ENCODE measurements around the gene UBASH3A. TPM values are rescaled to one million over a fixed set of nuclear protein-coding genes. Genes with fewer than 3 reads are reported as not detected.
"Not testable (repeated sequence)": the region's sequence is repeated elsewhere in the genome, so short reads cannot be mapped to it uniquely, and the experiment has no call there.

UBASH3A gene
- total RNA-seq, 1 experiment from 2014 or later: not detected

DNA sequence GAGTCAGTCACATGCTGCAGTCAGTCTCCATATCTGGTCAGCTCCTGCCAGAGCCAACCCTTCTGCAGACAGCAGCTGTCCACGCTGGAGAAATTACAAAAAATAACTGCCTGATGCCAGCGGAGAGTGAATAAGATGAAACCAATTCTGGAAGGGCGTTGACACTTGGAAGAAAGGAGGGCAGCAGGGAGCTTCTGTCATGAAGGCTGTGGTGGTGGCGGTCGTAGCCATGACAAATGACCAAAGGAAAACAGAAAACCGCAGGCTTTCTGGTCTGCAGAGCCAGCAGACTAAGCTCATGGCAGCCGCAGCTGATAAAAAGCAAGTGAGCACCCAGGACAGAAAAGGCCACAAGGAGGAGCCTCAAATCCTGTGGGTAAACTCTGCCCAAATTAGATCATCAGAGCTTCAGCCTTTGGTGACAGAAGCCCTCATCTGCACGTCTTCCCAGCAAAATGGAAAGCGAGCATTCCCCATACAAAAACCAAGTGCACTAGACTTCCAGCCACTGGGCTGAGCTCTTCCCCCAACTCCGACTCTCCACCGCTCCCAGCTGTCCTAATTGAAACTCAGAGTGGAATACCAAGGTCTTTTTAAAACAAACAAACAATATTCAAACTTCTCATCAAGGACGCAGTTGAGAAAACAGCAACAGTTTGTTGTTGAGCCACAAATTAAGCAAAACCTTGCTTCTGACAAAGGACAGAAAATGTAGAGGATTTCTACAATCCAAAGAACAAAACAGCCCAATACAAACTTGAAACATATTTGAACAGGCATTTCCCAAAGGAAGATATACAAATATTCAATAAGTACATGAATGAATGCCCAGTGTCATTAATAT is 63.7 kb downstream of the UBASH3A start:
- BruUV-seq (replicated peaks): no TSS peak
- Mint-ChIP-seq H3K4me3 (ENCODE audit: low read depth, unreplicated experiment) (no peak overlapping the region), H3K27ac (ENCODE audit: unreplicated experiment) (peak overlapping the region; percentile 52), H3K9me3 (ENCODE audit: low read depth, unreplicated experiment) (peaks cover 2% of the 10 kb centered on the region), H3K4me1 (ENCODE audit: low read depth, unreplicated experiment) (peaks cover 71% of the 10 kb centered on the region), H3K27me3 (ENCODE audit: unreplicated experiment) (no peaks in the 10 kb centered on the region), H3K36me3 (ENCODE audit: insufficient read depth, unreplicated experiment) (peaks cover 22% of the 10 kb centered on the region)
- TF ChIP-seq, protein P1, sequence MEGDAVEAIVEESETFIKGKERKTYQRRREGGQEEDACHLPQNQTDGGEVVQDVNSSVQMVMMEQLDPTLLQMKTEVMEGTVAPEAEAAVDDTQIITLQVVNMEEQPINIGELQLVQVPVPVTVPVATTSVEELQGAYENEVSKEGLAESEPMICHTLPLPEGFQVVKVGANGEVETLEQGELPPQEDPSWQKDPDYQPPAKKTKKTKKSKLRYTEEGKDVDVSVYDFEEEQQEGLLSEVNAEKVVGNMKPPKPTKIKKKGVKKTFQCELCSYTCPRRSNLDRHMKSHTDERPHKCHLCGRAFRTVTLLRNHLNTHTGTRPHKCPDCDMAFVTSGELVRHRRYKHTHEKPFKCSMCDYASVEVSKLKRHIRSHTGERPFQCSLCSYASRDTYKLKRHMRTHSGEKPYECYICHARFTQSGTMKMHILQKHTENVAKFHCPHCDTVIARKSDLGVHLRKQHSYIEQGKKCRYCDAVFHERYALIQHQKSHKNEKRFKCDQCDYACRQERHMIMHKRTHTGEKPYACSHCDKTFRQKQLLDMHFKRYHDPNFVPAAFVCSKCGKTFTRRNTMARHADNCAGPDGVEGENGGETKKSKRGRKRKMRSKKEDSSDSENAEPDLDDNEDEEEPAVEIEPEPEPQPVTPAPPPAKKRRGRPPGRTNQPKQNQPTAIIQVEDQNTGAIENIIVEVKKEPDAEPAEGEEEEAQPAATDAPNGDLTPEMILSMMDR (IDR thresholded peaks at IDR 0.05; ENCODE audit: unreplicated experiment): no peak
- intact Hi-C loops (cut with micrococcal nuclease; ENCODE audit: unreplicated experiment): loop anchor here (5.0 kb wide), 1 partner anchor 50 kb away; no protein-coding TSS in a partner anchor
- peak; percentile 25 for DNase-seq
- CTCF ChIA-PET: interaction anchor here (0.6 to 1.3 kb wide), 3 partner anchors 58 to 252 kb away, joined by 3 to 4 read pairs (median 4); no protein-coding TSS in a partner anchor

DNA sequence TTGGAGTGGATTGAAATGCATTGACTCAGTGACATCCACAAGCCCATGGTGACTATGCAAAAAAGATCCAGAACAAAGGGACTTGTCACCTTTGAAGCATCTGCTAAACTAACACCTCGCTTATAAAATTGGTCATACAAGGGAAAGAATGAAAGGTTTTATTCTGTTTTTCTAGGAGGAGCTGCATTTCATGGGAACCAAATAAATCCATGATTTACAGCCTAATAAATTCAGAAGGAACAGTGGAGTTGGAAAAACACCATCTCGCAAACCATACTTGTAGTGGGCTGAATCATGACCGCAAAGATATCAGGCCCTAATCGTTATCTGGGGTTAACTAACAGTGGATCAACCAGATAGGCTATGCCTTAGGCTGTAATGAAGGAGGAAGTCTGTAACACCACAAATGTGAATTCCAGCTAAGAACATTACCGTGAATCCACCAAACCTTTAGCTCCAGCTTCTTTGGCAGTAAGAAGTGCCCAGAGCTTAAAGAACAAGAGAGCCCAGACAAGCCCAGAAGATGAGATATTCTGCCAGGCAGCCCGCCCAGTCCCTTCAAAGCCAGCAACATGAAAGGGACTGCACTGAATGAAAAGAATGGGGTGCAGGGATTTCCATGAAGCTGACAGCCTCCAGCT is 64.9 kb downstream of the UBASH3A start:
- Mint-ChIP-seq H3K9me3 (ENCODE audit: low read depth, unreplicated experiment) (peaks cover 2% of the 10 kb centered on the region), H3K27me3 (ENCODE audit: unreplicated experiment) (no peaks in the 10 kb centered on the region), H3K4me1 (ENCODE audit: low read depth, unreplicated experiment) (peaks cover 62% of the 10 kb centered on the region), H3K27ac (ENCODE audit: unreplicated experiment) (peak overlapping the region; percentile 13), H3K4me3 (ENCODE audit: low read depth, unreplicated experiment) (no peak overlapping the region), H3K36me3 (ENCODE audit: insufficient read depth, unreplicated experiment) (peaks cover 16% of the 10 kb centered on the region)
- intact Hi-C loops (cut with micrococcal nuclease; ENCODE audit: unreplicated experiment): loop anchor here (5.0 kb wide), 1 partner anchor 49 kb away; no protein-coding TSS in a partner anchor
- no TSS peak for BruUV-seq (replicated peaks)
- no peak for DNase-seq
- TF ChIP-seq, protein P1 (IDR thresholded peaks at IDR 0.05; ENCODE audit: unreplicated experiment): no peak
- CTCF ChIA-PET: interaction anchor here (1.3 kb wide), 1 partner anchor 56 kb away, joined by 4 read pairs; no protein-coding TSS in a partner anchor

DNA sequence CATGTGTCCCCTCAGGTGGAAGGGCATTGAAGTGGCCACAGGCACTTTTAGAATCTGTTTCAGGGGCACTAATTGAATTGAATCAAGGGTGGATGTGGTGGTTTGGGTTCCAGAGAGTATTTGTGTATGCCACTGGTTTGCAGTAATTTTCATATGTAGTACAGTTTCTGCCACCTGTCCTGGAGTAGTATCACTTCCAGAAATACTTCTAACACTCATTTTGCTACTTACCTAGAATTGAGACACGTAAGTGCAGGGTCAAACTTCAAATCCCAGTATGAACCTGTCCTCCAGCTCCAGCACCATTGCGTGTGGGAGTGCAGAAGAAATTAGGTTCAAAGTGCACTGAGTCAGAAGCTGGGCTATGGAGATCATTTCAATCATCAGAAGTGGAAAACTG is 65.6 kb downstream of the UBASH3A start:
- intact Hi-C loops (cut with micrococcal nuclease; ENCODE audit: unreplicated experiment): loop anchor here (5.0 kb wide), 1 partner anchor 48 kb away; no protein-coding TSS in a partner anchor
- no peak for DNase-seq
- Mint-ChIP-seq H3K36me3 (ENCODE audit: insufficient read depth, unreplicated experiment) (peaks cover 13% of the 10 kb centered on the region), H3K4me3 (ENCODE audit: low read depth, unreplicated experiment) (no peak overlapping the region), H3K9me3 (ENCODE audit: low read depth, unreplicated experiment) (no peaks in the 10 kb centered on the region), H3K27ac (ENCODE audit: unreplicated experiment) (peak overlapping the region; percentile 13), H3K4me1 (ENCODE audit: low read depth, unreplicated experiment) (peaks cover 62% of the 10 kb centered on the region), H3K27me3 (ENCODE audit: unreplicated experiment) (no peaks in the 10 kb centered on the region)
- no TSS peak for BruUV-seq (replicated peaks)
- CTCF ChIA-PET: interaction anchor here (1.3 kb wide), 1 partner anchor 55 kb away, joined by 4 read pairs; no protein-coding TSS in a partner anchor
- TF ChIP-seq, protein P1 (IDR thresholded peaks at IDR 0.05; ENCODE audit: unreplicated experiment): no peak

DNA sequence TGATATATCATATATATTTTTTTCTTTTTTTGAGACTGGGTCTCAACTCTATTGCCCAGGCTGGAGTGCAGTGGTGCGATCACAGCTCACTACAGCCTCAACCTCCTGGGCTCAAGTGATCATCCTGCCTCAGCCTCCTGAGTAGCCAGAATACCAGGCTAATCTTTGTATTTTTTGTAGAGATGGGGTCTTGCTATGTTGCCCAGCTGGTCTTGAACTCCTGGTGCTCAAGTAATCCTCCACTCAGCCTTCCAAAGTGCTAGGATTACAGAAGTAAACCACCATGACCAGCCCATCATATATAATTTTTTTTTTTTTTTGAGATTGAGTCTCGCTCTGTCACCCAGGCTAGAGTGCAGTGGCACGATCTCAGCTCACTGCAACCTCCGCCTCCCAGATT is 66.0 kb downstream of the UBASH3A start:
- not testable (repeated sequence) for DNase-seq; BruUV-seq (replicated peaks); H3K27ac Mint-ChIP-seq (ENCODE audit: unreplicated experiment); H3K9me3 Mint-ChIP-seq (ENCODE audit: low read depth, unreplicated experiment); H3K4me3 Mint-ChIP-seq (ENCODE audit: low read depth, unreplicated experiment); H3K27me3 Mint-ChIP-seq (ENCODE audit: unreplicated experiment)
- CTCF ChIA-PET: interaction anchor here (1.3 kb wide), 1 partner anchor 55 kb away, joined by 4 read pairs; no protein-coding TSS in a partner anchor
- H3K4me1 Mint-ChIP-seq (ENCODE audit: low read depth, unreplicated experiment): peaks cover 62% of the 10 kb centered on the region
- intact Hi-C loops (cut with micrococcal nuclease; ENCODE audit: unreplicated experiment): loop anchor here (5.0 kb wide), 1 partner anchor 48 kb away; no protein-coding TSS in a partner anchor
- H3K36me3 Mint-ChIP-seq (ENCODE audit: insufficient read depth, unreplicated experiment): peaks cover 11% of the 10 kb centered on the region
